HepG2 (cell line): ENCODE results near the gene TATDN3. TPM values are rescaled to one million over a fixed set of nuclear protein-coding genes. Genes with fewer than 3 reads are reported as not detected.

Source experiments
- AGO1 ChIP-seq: fragments of 200-400 bp; formaldehyde crosslinking; IDR thresholded peaks from 2 replicates; pipeline ENCODE4 v1.6.1; 2017; ENCODE audit warnings: mild to moderate bottlenecking, low read depth, low read length, moderate library complexity; ENCODE audit not compliant: poor library complexity, severe bottlenecking
- CENPT ChIP-seq: sonication (generic); formaldehyde crosslinking; IDR thresholded peaks from 2 replicates; pipeline ENCODE4 v1.8.0; 2022; ENCODE audit warnings: low read depth, mild to moderate bottlenecking, moderate library complexity, missing genetic modification reagents
- CREBL2 ChIP-seq: sonication (generic); formaldehyde crosslinking; IDR thresholded peaks from 2 replicates; pipeline ENCODE4 v1.8.1; 2023; ENCODE audit warnings: missing genetic modification reagents, mild to moderate bottlenecking, borderline replicate concordance
- FOXJ3 ChIP-seq: sonication (generic); formaldehyde crosslinking; IDR thresholded peaks from 2 replicates; pipeline ENCODE4 v1.4.0; 2020; ENCODE audit warnings: missing genetic modification reagents, mild to moderate bottlenecking, borderline replicate concordance
- GLMP ChIP-seq: sonication (generic); formaldehyde crosslinking; IDR thresholded peaks from 2 replicates; pipeline ENCODE4 v1.9.0; 2021; ENCODE audit warnings: missing genetic modification reagents, mild to moderate bottlenecking, borderline replicate concordance
- HHEX ChIP-seq: IDR thresholded peaks from 2 replicates; pipeline ENCODE4 v1.6.1; 2016; ENCODE audit warnings: control low read depth
- HMGXB4 ChIP-seq, 2 experiments: sonication (generic) in 1 of 2; formaldehyde crosslinking in 1 of 2; IDR thresholded peaks; 2 replicates each; pipeline versions ENCODE4 v1.4.0 to v1.6.1; 2018 to 2020; ENCODE audit warnings: missing genetic modification reagents in 2 of 2, borderline replicate concordance in 1 of 2, low read depth in 1 of 2, mild to moderate bottlenecking in 1 of 2, missing biosample characterization in 1 of 2
- IKZF4 ChIP-seq: sonication (generic); formaldehyde crosslinking; IDR thresholded peaks from 2 replicates; pipeline ENCODE4 v1.5.1; 2020; ENCODE audit warnings: borderline replicate concordance, mild to moderate bottlenecking, low read depth, missing genetic modification reagents; ENCODE audit errors: not compliant biosample characterization
- NFIB ChIP-seq: sonication (generic); formaldehyde crosslinking; IDR thresholded peaks from 2 replicates; pipeline ENCODE4 v1.9.0; 2021; ENCODE audit warnings: missing genetic modification reagents, mild to moderate bottlenecking, borderline replicate concordance
- NFYC ChIP-seq: IDR thresholded peaks from 2 replicates; pipeline ENCODE4 v1.6.1; 2016; ENCODE audit warnings: missing genetic modification reagents, missing compliant biosample characterization
- NR0B2 ChIP-seq: sonication (generic); formaldehyde crosslinking; IDR thresholded peaks from 2 replicates; pipeline ENCODE4 v1.4.0; 2020; ENCODE audit warnings: mild to moderate bottlenecking, missing genetic modification reagents
- RFXAP ChIP-seq: sonication (generic); formaldehyde crosslinking; IDR thresholded peaks from 2 replicates; pipeline ENCODE4 v1.4.0; 2020; ENCODE audit warnings: missing genetic modification reagents, borderline replicate concordance
- SATB2 ChIP-seq: sonication (generic); formaldehyde crosslinking; IDR thresholded peaks from 2 replicates; pipeline ENCODE4 v1.5.0; 2020; ENCODE audit warnings: missing genetic modification reagents
- SYNCRIP ChIP-seq: fragments of 200-400 bp; formaldehyde crosslinking; IDR thresholded peaks from 2 replicates; pipeline ENCODE4 v1.6.1; 2018; ENCODE audit warnings: mild to moderate bottlenecking, low read depth, low read length; ENCODE audit not compliant: insufficient read depth
- TAF15 ChIP-seq: fragments of 200-400 bp; formaldehyde crosslinking; IDR thresholded peaks from one replicate; pipeline ENCODE4 v1.6.1; 2018; ENCODE audit warnings: mild to moderate bottlenecking, low read depth, low read length; ENCODE audit not compliant: poor library complexity, severe bottlenecking
- TEF ChIP-seq: sonication (generic); formaldehyde crosslinking; IDR thresholded peaks from 2 replicates; pipeline ENCODE4 v1.5.0; 2020; ENCODE audit warnings: missing genetic modification reagents
- THAP8 ChIP-seq: sonication (generic); formaldehyde crosslinking; IDR thresholded peaks from 2 replicates; pipeline ENCODE4 v1.5.1; 2020; ENCODE audit warnings: missing genetic modification reagents, mild to moderate bottlenecking, borderline replicate concordance
- ZBTB21 ChIP-seq: sonication (generic); formaldehyde crosslinking; IDR thresholded peaks from 2 replicates; pipeline ENCODE4 v1.4.0; 2020; ENCODE audit warnings: missing genetic modification reagents
- ZFP36 ChIP-seq: fragments of 150-350 bp; IDR thresholded peaks from 2 replicates; pipeline ENCODE4 v1.6.1; 2018; ENCODE audit warnings: borderline replicate concordance, low read length, low read depth; ENCODE audit not compliant: partially characterized antibody
- ZNF207 ChIP-seq: fragments of 450-650 bp; IDR thresholded peaks from 2 replicates; pipeline ENCODE4 v1.6.1; 2016; ENCODE audit warnings: antibody characterized with exemption, borderline replicate concordance
- ZNF484 ChIP-seq: sonication (generic); formaldehyde crosslinking; IDR thresholded peaks from 2 replicates; pipeline ENCODE4 v1.5.1; 2020; ENCODE audit warnings: mild to moderate bottlenecking, low read depth, missing genetic modification reagents, borderline replicate concordance
- ZNF614 ChIP-seq: IDR thresholded peaks from 2 replicates; pipeline ENCODE4 v1.6.1; 2018; ENCODE audit warnings: missing biosample characterization, missing genetic modification reagents, inconsistent platforms, borderline replicate concordance
- ZNF747 ChIP-seq: sonication (generic); formaldehyde crosslinking; IDR thresholded peaks from 2 replicates; pipeline ENCODE4 v1.8.1; 2023; ENCODE audit warnings: missing genetic modification reagents, mild to moderate bottlenecking, borderline replicate concordance
- polyA plus RNA-seq, 8 experiments: library from polyadenylated mRNA; depleted of rRNA in 3 of 8; stranded (reverse) in 7 of 8; unstranded in 1 of 8; fragments of >200 nt; fragmentation: Illumina TruSeq in 4 of 8; extraction: Trizol in 4 of 8; gene quantifications; 2 replicates each; pipeline versions ENCODE4 v1.2.1 to v1.2.3, GENCODE V29; 2011 to 2016; ENCODE audit warnings: low read depth in 4 of 8, missing spikeins in 1 of 8, mixed read lengths in 1 of 8; ENCODE audit not compliant: insufficient read depth in 1 of 8
- total RNA-seq, 5 experiments: library from RNA; depleted of rRNA; stranded (reverse); fragments of >200 nt; fragmentation: Illumina TruSeq; extraction: Trizol; gene quantifications; 2 replicates each; pipeline ENCODE4 v1.2.3, GENCODE V29; 2016; ENCODE audit warnings: low read depth in 1 of 5

The TATDN3 gene
- total and polyA plus RNA-seq, 2 of the 13 experiments (the other 11 are each of a cell fraction or from before 2014, with no cell fraction given), result 7.3 to 8.6 TPM

GRCh38 chr1:212858461-212859265, 67.0 kb downstream of the TATDN3 start (continued):
- TF ChIP-seq CREBL2 (CRISPR knock-in tag) (no peak), IKZF4 (CRISPR knock-in tag) (no peak), TEF (CRISPR knock-in tag) (no peak), AGO1 (peak; percentile 42), NR0B2 (CRISPR knock-in tag) (no peak), ZNF207 (no peak), ZNF747 (CRISPR knock-in tag) (no peak; the same call in 1 of the 2 replicates), ZBTB21 (CRISPR knock-in tag) (no peak), ZFP36 (no peak), HHEX (no peak), SATB2 (peak; percentile 55; the same call in 1 of the 2 replicates), NFYC (CRISPR knock-in tag) (no peak), SYNCRIP (no peak), TAF15 (no peak), ZNF484 (CRISPR knock-in tag) (no peak), FOXJ3 (no peak), NFIB (no peak), RFXAP (CRISPR knock-in tag) (peak; percentile 30; the same call in 1 of the 2 replicates), THAP8 (no peak), HMGXB4 (CRISPR knock-in tag; IDR thresholded peaks at IDR 0.05; ENCODE audit: borderline replicate concordance in 1 of 2, low read depth in 1 of 2) (peak in 1 of 2 experiments; percentile 70; a peak in 2 of 4 replicates), CENPT (no peak; the same call in 1 of the 2 replicates), GLMP (no peak), ZNF614 (CRISPR knock-in tag) (no peak)
